ENCODE results near the gene ST6GALNAC4.

The ST6GALNAC4 gene

DNA sequence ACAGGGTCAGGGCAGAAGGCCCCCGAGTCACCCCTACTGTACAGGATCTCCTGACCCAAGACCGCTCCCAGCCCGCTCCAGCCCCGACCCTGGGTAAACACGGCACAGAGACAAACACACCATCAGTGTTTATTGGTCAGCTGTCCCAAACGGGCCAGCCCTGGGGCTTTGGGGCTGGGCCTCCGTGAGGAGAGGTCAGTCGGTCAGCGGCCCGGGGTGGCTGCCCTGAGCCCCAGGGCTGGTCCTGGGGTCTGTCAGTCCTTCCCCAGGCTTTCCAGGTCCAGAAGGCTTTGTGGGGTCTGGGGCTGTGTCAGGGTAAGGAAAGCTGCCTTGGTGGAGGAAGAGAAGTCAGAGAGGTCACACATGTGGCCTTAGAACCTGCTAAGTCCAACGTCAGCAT lies 18.1 kb upstream of the ST6GALNAC4 start:
- in situ Hi-C loops (cut with MboI; ENCODE audit: low pct_unique_long_range_greater_than_20kb, low sequenced_read_pairs): no loop called here
- no peak for DNase-seq

DNA sequence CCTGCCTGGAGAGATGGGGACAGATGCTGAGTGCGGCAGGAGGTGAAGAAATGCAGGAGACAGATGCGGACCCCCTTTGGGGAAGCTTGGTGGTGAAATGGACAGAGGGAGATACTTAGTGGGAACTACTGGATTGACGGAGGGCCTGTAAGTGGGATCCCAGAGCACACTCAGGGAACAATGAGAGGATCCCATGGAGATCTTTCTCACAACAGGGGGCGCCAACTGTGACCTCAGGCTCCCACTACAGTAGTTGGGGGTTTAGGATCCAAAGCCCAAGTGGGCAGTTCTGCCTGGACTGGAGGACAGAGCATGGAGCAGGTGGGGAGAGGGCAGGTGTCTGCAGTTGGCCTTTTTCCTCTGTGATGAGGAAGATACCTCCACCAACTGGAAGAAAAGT lies 17.4 kb upstream of the ST6GALNAC4 start:
- in situ Hi-C loops (cut with MboI; ENCODE audit: low pct_unique_long_range_greater_than_20kb, low sequenced_read_pairs): no loop called here
- no peak for DNase-seq

DNA sequence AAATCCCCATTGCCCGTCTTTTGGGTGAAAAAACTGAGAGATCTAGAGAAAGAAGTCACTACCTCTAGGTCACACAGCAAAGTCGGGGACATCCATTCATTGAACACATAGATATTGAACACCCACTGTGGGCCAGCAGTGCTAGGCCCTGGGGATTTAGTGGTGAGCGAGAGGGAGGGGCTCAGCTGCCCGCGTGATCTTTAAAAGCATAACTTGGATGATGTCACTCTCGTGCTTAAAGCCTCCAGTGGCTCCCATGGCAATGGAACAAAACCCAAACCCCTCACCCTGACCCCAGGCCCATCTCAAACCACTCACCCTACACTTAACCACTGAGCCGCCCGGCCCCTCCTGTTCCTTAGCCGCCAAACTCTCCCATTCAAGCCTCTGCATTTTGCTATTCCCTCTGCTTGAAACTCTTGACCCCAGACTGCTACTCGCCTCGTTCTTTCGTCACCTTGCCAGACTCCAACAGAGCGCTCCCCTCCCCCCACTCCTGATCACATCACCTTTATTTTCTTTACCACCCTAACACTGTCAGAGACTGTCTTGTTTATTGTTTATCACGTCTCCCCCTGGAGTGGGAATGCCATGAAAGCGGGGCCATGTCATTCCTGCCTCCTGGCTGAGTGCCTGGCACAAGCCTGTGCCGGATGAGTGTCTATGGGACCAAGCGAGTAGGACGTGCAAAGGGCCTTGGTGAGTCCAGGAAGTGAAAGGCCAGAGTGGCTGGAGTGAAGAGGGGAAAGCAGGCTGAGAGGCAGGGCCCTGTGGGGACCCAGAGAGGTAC lies 14.4 kb upstream of the ST6GALNAC4 start:
- in situ Hi-C loops (cut with MboI; ENCODE audit: low pct_unique_long_range_greater_than_20kb, low sequenced_read_pairs): no loop called here
- DNase-seq: no peak

DNA sequence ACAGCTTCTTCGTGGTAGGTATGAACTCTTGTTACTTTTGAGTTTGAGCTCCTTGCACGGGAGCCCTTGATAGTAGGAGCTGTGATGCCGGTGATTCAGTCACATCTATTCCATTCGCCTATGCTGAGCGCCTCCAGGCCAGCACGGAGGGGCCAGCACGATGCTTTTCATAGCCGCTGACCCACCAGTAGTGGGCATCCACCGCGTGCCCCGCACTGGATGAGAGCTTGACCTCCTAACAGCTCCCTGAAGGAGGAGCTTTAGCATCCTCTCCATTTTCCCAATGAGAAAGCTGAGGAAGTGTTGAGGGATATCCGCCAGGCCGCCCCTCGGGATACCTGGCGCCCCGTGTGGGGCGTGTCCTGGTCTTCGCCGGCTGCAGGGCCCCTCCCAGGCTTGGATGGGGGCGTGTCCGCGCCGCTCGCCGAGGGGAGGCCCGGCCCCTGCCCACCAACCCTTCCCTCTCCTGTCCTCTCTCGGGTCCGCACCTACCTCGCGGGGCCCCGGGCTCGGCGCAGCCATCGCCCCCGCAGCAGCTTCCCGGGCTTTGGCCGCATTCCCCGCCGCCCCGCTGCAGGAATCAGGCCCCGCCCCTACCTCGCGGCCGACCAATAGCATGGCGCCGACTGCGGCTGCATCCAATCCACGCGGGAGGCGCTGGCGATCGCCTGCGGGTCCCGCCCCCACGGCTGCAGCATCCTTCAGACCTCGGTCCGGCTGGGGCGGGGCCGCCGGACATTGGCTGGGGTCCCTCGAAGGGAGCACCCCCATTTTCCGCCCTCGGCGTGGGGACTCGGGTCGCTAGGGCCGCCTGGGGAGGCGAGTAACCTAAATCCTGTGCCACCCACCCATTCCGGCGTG lies 13.6 kb upstream of the ST6GALNAC4 start, which contains the start of gene PIP5KL1:
Gene PIP5KL1 (minus strand): TSS at position 547 of the 861 bp plus-strand sequence. CDS start 25 bp downstream, at position 522.
- in situ Hi-C loops (cut with MboI; ENCODE audit: low pct_unique_long_range_greater_than_20kb, low sequenced_read_pairs): no loop called here
- peak; percentile 61 for DNase-seq

DNA sequence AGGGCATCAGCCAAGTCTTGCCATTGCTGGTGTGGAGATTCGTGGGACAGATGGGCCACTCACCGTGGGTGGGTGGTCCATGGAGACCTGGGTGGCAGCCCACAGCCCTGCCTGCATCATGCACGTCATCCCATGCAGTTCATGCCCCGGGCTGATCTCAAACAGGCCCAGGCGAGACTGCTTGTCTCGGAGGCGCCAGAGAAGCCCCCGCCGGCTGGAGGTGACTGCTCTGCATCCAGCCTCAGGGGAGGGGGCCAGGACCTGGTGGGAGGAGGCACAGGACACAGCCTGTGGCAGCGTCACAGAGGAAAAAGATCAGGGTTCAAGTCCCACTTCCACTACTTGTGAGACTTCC lies 12.8 kb upstream of the ST6GALNAC4 start:
- in situ Hi-C loops (cut with MboI; ENCODE audit: low pct_unique_long_range_greater_than_20kb, low sequenced_read_pairs): no loop called here
- DNase-seq: no peak

DNA sequence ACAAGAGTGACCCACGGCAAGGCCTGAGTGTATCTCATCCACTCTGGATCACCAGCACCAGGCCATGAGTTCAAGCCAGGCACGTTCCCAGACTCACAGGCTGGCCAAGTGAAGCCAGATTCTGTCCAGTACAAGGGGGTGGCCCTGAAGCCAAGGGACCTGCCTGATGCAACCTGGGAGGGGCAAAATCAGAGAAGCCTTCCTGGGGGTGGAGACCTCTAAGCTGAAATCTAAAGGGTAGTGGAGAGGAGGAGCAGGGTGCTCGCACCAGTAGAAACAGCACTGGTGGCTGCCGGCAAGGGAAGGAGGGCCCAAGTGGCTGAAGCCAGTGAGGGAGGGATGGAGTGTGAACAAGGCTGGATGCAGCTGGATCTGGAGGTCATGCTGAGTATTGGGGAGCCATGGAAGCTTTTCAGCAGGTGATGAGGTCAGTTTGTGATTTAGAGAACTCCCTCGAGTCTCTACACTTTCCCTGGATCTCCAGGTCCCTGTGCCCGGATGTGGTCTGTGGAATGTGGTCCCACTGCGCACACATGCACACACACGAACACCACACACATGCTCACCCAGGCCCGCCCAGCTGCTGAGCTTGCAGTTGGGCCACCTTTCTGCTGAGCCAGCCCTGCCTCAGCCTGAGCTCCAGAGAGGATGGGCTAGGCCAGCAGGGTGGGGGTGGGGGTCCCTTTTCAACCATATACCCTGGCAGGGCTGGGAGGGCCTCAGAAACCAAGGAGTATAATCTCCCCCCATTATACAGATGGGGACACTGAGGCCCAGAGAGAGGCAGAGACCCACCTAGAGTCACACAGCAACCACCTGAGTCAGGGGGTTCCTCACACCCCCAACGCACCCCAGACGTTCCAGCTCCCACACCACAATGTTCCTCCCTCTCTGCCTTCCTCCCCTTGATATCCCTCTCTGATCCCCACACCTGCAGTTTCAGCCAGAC lies 12.1 kb upstream of the ST6GALNAC4 start:
- in situ Hi-C loops (cut with MboI; ENCODE audit: low pct_unique_long_range_greater_than_20kb, low sequenced_read_pairs): no loop called here
- no peak for DNase-seq

DNA sequence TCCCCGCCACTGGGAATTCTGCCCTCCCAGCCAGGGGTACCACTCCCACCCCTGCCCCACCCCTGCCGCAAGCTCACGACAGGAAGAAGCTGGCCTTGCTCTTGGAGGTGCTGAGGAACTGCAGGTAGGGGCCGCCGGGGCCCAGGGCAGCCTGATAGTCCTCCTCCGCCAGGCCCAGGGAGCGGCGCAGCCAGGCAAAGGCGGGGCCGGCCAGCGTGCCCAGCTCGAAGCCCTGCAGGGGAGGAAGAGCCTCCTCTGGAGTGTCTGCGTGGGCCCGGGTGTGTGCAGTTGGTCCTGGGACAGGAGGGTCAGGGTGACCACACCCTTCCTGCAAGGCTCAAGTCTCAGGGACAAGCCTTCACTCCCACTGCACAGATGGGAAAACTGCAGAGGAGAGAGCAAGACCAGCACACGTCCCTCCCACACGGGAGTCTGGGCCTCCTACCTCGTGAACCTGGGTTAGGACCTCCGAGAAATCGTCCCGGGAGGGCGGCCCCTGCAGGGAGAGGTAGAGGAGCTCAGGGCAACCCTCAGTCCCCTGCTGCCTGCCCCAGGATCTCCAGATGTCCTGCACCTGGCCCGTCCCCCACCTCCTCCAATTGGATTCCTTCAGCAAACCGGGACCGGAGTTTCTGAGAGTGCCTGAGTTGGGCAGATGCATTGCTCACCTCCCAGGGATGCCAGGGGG lies 11.3 kb upstream of the ST6GALNAC4 start:
- DNase-seq: no peak
- in situ Hi-C loops (cut with MboI; ENCODE audit: low pct_unique_long_range_greater_than_20kb, low sequenced_read_pairs): no loop called here

DNA sequence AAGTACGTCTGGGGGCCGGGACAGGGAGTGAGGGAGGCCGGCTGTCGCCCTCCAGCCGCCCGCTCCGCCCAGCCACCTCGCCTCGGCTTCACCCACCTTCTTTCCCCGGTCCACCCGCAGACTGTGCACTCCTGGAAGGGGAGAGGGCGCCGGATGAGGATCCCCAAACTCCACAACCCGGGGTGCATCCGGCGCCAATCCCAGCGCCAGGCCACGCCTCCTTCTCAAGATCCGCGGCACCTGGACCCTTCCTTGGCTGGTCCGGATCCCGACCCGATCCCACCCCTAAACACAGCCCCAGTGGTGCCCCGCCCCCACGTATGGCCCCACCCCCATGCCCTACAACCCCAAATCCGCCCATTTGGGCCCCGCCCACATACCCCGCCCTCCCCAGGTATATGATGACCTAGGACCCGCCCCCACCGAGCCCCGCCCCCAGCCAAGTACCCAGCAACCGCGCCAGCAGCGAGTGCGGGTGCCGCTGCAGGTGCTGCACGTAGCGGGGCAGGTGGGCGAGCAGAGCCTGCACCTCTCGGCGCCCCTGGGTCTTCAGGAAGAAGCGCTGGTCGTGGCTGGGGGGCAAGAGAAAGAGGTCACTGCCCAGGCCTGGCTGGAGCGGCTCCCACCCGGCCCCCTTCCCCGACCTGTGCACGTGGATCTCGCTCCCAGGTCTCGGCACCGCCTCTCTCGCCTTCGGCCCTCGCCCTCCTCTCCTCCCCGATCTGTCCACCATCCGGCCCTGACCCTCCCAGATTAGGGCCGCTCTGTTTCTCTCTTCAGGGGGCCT lies 10.6 kb upstream of the ST6GALNAC4 start:
- no peak for DNase-seq
- in situ Hi-C loops (cut with MboI; ENCODE audit: low pct_unique_long_range_greater_than_20kb, low sequenced_read_pairs): no loop called here

DNA sequence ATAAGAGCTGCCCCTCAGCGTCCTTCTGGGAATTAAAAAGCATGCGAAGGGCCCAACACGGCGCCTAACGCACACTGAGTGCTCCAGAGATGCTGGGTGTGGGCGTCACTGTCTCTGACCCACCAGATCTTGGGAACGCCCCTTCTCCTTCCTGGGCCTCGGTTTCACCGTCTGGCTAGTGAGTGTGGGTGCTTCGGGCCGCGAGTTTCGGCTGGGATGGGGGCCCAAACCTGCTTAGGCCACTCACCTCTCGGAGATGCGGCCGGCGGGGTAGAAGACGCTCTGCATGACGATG lies 10.0 kb upstream of the ST6GALNAC4 start:
- no peak for DNase-seq
- in situ Hi-C loops (cut with MboI; ENCODE audit: low pct_unique_long_range_greater_than_20kb, low sequenced_read_pairs): no loop called here

DNA sequence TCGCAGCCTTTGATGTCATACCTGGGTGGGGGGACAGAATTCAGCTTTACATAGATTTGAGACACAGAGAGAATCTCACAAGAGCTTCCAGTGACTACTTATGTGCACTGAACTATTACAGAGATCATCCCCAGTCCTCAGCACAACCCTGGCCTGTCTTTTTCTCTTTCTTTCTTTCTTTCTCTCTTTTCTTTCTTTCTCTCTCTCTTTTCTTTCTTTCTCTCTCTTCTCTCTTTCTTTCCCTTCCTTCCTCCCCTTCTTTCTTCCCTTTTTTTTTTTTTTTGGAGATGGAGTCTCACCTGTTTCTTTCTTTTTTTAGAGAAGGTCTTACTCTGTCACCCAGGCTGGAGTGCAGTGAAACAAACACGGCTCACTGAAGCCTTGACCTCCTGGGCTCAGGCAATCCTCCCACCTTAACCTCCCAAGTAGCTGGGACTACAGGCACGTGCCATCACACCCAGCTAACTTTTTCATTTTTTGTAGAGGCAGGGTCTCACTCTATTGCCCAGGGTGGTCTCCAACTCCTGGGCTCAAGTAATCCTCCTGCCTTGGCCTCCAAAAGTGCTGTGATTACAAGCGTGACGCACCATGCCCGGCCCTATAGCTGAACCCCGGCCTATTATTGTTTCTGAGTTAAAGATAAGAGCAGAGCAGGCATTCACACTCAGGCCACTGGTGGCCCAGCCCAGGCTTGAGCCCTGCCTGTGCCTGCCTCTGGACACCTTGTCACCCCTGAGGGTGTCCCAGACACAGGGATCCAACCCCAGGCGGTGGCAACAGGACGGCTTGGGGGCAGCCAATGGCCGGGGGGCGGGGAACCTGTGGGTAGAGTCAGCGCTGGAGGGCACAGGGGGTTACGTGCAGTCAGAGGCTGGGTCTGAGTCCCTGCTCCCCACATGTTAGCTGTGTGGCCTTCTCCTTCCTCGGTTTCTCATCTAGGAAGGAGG lies 9.4 kb upstream of the ST6GALNAC4 start:
- in situ Hi-C loops (cut with MboI; ENCODE audit: low pct_unique_long_range_greater_than_20kb, low sequenced_read_pairs): no loop called here
- no peak for DNase-seq

DNA sequence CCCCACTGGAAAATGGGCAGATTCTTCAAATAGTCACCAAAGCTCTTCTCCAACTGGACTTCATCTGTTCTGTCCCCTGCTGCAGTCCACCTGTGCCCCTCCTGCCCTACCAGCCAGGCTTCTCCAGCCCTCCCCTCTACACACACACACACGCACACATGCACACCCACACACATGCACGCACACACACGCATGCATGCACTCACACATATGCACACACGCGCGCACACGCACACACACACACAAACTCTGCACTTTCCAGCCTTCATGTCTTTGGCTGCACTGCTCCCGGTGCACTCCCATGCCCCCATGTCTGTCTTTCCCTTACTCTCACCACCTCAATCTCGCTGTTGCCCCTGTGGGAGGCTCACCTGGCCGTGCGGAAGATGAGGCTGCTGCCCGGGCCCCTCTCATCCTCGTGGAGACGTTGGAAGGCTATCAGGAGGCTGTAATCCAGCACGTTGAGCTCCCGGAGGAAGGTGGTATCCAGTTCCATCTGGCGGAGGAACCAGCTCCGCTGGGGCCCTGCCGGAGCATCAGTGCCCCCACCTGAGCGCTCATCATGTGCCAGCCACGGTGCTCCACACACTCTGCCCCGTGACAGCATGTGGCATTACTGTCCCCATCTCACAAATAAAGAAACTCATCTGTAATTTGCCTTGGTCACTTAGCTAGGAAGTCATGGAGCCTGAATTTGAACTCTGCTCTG lies 8.0 kb upstream of the ST6GALNAC4 start:
- DNase-seq: no peak
- in situ Hi-C loops (cut with MboI; ENCODE audit: low pct_unique_long_range_greater_than_20kb, low sequenced_read_pairs): loop anchor here (25.0 kb wide), 1 partner anchor 338 kb away; no protein-coding TSS in a partner anchor

DNA sequence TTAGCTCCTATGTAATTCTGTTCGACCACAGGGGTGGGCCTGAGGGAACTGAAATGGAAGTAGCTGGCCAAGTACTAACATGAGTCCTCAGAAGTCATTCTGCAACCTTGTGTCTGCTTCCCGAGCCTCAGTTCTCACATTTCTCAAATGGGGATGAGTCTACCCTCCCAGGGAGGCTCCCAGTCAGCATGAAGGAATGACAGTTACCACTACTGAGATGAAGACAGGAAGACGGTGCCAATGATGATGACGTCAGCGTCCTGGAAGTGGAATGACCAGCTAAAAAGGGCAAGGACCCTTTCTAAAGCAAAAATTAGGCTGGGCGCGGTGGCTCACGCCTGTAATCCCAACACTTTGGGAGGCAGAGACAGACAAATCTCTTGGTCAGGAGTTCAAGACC lies 6.9 kb upstream of the ST6GALNAC4 start:
- no peak for DNase-seq
- in situ Hi-C loops (cut with MboI; ENCODE audit: low pct_unique_long_range_greater_than_20kb, low sequenced_read_pairs): loop anchor here (25.0 kb wide), 1 partner anchor 336 kb away; no protein-coding TSS in a partner anchor

DNA sequence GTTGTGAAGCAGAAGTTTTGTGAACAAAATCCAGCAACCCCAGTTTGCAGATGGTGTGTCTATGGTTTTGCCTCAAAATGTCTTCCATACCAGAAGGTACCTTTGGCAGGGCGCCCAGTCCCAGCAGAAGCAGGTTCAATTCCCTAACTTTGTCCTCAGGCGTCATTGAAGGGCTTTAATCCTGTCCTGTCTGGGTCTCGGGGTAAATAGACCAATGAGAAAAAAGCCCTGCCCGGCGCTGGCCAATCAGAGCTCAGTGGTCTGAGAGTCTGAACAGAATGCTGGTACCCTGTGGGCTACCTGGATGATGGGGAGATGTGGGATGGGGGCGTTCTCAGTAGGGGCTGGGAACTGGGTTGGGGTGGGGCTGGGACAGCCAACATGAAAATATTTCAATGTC lies 6.2 kb upstream of the ST6GALNAC4 start:
- in situ Hi-C loops (cut with MboI; ENCODE audit: low pct_unique_long_range_greater_than_20kb, low sequenced_read_pairs): loop anchor here (25.0 kb wide), 1 partner anchor 336 kb away; no protein-coding TSS in a partner anchor
- no peak for DNase-seq

DNA sequence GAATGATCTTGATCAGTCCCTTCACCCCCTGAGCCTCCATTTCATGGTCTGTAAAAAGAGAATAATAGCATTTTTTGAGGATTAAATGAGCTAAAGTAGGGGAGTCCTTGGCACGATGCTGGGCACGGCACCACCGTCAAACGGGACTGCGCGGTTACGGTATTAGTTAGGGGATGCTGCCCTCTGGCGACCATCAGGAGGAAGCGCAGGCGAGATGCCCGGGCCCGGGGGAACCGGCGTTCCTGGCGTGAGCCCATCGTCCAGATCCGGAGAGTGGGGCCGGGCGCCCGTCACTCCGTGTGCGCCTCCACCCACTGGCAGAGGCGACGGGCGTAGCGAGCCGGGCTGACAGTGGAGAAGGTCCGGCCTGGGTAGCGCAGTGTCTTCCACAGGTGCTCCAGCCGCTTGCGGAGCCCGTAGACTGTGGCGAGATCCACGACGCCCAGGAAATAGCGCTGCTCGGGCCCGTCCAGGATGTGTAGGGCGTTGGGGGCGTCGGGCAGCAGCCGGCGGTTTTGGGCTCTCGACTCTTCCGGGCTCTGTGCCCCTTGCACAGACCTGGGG lies 4.8 kb upstream of the ST6GALNAC4 start:
- in situ Hi-C loops (cut with MboI; ENCODE audit: low pct_unique_long_range_greater_than_20kb, low sequenced_read_pairs): loop anchor here (25.0 kb wide), 1 partner anchor 334 kb away; no protein-coding TSS in a partner anchor
- DNase-seq: peak; percentile 60

DNA sequence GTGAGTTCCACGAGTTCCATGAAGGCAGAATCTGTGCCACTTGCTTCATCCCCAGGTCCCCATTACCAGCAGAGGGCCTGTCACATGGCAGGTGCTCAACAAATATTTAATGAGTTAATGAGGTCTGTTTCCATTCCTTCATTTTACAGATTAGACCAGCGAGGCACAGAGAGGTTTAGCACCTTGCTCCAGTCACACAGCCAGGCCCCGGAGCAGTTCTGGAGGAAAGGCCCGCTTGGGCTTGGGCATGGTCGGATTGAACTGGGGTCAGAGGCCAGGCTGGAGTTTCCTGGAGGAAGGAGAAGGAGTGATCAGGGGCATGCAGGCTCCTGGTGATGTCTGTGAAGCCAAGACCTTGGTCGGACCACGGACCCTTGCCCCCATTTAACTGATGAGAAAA lies 4.0 kb upstream of the ST6GALNAC4 start:
- in situ Hi-C loops (cut with MboI; ENCODE audit: low pct_unique_long_range_greater_than_20kb, low sequenced_read_pairs): loop anchor here (25.0 kb wide), 1 partner anchor 333 kb away; no protein-coding TSS in a partner anchor

DNA sequence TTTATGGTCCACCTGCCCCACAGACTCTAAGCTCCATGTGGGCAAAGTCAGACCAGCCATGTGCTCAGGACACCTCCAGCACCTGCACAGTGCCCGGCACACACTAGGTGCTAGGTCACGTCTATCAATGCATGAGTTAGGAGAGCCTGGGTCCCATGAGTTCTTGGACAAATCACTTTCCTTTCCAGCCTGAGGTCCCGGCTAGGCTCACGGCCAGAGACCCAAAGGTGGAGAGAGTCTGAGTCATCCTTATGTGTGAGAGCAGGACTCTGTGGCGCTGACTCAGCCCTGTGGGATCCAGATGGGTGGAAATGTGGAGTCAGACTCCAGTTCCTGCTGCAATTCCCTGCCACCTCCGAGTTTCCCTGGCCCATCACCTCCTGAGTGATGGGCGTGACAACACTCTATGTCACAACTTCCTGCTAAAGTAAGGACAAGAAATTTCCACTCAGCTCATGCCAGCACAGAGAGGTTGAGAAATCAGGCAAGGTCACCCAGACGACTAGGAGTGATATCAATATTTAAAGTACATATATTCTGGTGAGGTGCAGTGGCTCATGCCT lies 2.5 kb upstream of the ST6GALNAC4 start:
- peak; percentile 62 for DNase-seq
- in situ Hi-C loops (cut with MboI; ENCODE audit: low pct_unique_long_range_greater_than_20kb, low sequenced_read_pairs): loop anchor here (25.0 kb wide), 1 partner anchor 332 kb away; no protein-coding TSS in a partner anchor

More for the DNA sequence above, 4.0 kb upstream of the ST6GALNAC4 start:
- DNase-seq: no peak

All from KBM-7 (cell line).